Measurements from ENCODE around the gene INTS15.
"Not testable (repeated sequence)": the region's sequence is repeated elsewhere in the genome, so short reads cannot be mapped to it uniquely, and the experiment has no call there.

The INTS15 gene

DNA sequence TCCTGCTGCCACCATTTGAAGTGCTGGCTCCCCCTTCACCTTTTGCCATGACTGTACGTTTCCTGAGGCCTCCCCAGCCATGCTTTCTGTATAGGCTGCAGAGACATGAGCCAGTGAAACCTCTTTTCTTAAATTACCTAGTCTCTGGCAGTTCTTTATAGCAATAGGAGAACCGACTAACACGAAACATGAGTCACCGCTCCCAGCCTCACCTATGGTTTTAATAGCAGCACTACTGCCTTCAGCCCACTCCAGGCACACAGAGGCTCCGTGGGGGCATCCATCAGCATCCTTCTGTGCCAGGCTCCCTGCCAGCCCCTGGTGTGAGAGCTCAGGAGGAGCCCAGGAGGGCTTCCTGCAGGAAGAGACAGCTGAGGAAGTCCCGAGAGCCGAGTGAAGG lies 41.8 kb downstream of the INTS15 start:
- H3K36me3 ChIP-seq (ENCODE audit: control insufficient read depth, insufficient read depth, low read length): no peaks in the 10 kb centered on the region
- DNase-seq (ENCODE audit: extremely low read depth, insufficient read length): no peak
- no peak overlapping the region for H3K4me3 ChIP-seq (replicated peaks; ENCODE audit: low read depth, low read length)
- H3K27me3 ChIP-seq (replicated peaks; ENCODE audit: control insufficient read depth, insufficient read depth, low read length): no peaks in the 10 kb centered on the region
- TF ChIP-seq, protein P1, sequence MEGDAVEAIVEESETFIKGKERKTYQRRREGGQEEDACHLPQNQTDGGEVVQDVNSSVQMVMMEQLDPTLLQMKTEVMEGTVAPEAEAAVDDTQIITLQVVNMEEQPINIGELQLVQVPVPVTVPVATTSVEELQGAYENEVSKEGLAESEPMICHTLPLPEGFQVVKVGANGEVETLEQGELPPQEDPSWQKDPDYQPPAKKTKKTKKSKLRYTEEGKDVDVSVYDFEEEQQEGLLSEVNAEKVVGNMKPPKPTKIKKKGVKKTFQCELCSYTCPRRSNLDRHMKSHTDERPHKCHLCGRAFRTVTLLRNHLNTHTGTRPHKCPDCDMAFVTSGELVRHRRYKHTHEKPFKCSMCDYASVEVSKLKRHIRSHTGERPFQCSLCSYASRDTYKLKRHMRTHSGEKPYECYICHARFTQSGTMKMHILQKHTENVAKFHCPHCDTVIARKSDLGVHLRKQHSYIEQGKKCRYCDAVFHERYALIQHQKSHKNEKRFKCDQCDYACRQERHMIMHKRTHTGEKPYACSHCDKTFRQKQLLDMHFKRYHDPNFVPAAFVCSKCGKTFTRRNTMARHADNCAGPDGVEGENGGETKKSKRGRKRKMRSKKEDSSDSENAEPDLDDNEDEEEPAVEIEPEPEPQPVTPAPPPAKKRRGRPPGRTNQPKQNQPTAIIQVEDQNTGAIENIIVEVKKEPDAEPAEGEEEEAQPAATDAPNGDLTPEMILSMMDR (IDR thresholded peaks at IDR 0.05; ENCODE audit: insufficient read depth, low read length, poor library complexity, severe bottlenecking): no peak

DNA sequence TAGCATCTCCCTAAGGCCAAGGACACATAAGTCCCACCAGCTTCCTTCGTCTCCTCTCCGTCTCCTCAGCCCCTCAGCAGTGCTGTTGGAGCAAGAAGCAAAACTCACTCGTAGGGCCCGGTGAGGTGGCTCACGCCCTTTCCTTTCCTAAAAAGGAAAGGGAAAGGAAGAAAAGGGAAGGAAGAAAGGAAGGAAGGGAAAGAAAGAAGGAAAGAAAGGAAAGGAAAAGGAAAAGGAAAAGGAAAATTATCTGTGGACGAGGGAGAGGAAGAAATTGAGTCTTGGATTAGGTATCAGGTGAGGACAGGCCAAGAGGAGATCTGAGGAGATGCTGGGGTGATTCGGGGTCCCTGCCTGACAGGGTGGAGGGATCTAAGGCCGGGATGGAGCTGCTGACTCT lies 44.2 kb downstream of the INTS15 start:
- Histone ChIP-seq H3K27me3 (replicated peaks; ENCODE audit: control insufficient read depth, insufficient read depth, low read length) (no peaks in the 10 kb centered on the region), H3K36me3 (ENCODE audit: control insufficient read depth, insufficient read depth, low read length) (no peaks in the 10 kb centered on the region; the same call in 1 of the 2 replicates), H3K4me3 (replicated peaks; ENCODE audit: low read depth, low read length) (no peak overlapping the region)
- no peak for DNase-seq (ENCODE audit: extremely low read depth, insufficient read length)
- TF ChIP-seq, protein P1 (IDR thresholded peaks at IDR 0.05; ENCODE audit: insufficient read depth, low read length, poor library complexity, severe bottlenecking): no peak

DNA sequence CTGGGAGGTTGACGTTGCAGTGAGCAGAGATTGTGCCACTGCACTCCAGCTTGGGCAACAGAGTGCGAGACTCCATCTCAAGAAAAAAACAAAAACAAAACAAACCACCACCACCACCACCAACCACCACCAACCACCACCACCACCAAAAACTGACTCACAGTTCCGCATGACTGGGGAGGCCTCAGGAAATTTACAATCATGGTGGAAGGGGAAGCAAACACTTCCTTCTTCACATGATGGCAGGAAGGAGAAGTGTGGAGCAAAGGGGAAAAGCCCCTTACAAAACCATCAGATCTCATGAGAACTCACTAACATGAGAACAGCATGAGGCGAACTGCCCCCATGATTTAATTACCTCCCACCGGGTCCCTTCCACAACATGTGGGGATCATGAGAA lies 45.1 kb downstream of the INTS15 start:
- H3K4me3 ChIP-seq (replicated peaks; ENCODE audit: low read depth, low read length); DNase-seq (ENCODE audit: extremely low read depth, insufficient read length): not testable (repeated sequence)

DNA sequence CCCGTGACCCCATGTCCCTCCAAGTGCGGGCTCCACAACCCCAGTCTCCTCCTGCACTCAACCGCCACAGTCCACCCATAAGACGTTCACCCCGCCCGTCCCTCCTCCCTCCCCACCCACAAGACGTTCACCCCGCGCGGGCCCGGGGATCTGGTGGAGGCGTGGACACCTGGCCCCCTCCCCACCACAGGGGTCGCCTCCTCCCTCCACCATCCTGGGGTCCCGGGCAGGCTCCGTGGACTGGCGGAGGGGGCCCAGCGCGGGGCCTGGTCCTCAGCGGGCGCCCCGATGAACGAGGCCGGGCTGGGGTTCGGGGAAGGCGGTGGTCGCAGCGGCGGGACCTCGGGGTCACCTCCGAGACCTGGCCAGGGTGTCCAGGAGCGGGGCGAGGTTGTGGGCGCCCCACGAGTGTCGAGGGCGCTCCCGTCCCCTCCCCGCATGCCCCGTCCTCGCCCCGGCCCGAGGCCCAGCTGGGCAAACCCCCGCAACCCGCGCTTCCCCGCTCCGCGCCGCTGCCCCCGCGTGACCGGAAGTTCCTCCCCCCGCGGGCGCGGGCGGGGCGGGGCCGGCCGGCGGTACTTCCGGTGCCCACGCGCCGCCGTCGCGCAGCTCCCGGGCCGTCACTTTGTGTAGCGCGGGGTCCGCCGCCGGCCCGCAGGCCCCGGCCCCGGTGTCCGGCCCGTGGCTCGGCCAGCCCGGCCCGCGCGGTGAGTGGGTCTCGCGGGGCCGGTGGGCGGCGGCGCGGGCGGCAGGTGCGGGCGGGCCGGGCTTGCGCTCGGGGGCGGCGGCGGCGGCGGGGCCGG lies 47.1 kb downstream of the INTS15 start, which contains the start of gene ZNF316:
Gene ZNF316, plus strand, starts transcription at position 578 of the 803 bp plus-strand sequence. CDS start 5,092 bp downstream, outside the sequence.
- Histone ChIP-seq H3K27me3 (replicated peaks; ENCODE audit: control insufficient read depth, insufficient read depth, low read length) (no peaks in the 10 kb centered on the region), H3K4me3 (replicated peaks; ENCODE audit: low read depth, low read length) (peak within 1 kb of the TSS; percentile 68), H3K36me3 (ENCODE audit: control insufficient read depth, insufficient read depth, low read length) (peaks cover 6% of the 10 kb centered on the region)
- TF ChIP-seq, protein P1 (IDR thresholded peaks at IDR 0.05; ENCODE audit: insufficient read depth, low read length, poor library complexity, severe bottlenecking): no peak
- DNase-seq (ENCODE audit: extremely low read depth, insufficient read length): peak; percentile 80

More for the DNA sequence above, 45.1 kb downstream of the INTS15 start:
- H3K27me3 ChIP-seq (replicated peaks; ENCODE audit: control insufficient read depth, insufficient read depth, low read length); H3K36me3 ChIP-seq (ENCODE audit: control insufficient read depth, insufficient read depth, low read length): not testable (repeated sequence)

DNA sequence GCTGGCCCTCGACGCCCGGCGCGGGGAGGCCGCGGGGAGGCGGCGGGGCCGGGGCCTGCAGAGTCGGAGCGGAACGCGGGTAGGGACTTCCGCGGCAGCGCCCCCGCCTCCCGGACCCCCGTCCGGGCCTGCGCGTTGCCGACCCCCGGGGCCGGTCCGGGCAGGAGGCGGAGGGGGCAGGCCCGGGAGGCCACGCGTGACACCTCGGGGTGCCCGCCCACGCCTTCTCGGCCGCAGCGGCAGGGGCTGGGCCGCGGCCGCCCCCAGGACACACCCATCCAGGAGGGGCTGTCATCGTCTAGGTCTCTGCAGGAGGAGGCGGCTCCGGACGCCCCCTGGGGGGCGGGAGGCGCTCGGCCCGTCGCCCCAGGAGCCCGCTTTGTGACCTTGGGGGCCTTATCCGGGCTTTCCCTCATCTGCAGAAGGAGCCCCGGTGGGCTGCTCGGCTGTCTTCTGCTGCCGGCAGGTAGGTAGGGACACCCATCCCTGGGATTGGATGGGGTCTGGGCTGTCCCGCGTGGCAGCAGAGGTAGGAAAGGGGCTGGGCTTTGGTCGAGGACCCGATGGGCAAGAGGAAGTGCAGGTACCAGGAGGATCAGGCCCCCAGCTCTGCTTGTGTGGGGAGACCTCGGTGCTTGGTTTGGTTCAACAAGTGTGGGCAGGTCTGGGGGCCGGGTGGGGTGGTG lies 47.9 kb downstream of the INTS15 start:
- H3K36me3 ChIP-seq (ENCODE audit: control insufficient read depth, insufficient read depth, low read length): peaks cover 6% of the 10 kb centered on the region
- no peaks in the 10 kb centered on the region for H3K27me3 ChIP-seq (replicated peaks; ENCODE audit: control insufficient read depth, insufficient read depth, low read length)
- peak; percentile 85 for DNase-seq (ENCODE audit: extremely low read depth, insufficient read length)
- H3K4me3 ChIP-seq (replicated peaks; ENCODE audit: low read depth, low read length): peak overlapping the region; percentile 68
- TF ChIP-seq, protein P1 (IDR thresholded peaks at IDR 0.05; ENCODE audit: insufficient read depth, low read length, poor library complexity, severe bottlenecking): peak; percentile 68

DNA sequence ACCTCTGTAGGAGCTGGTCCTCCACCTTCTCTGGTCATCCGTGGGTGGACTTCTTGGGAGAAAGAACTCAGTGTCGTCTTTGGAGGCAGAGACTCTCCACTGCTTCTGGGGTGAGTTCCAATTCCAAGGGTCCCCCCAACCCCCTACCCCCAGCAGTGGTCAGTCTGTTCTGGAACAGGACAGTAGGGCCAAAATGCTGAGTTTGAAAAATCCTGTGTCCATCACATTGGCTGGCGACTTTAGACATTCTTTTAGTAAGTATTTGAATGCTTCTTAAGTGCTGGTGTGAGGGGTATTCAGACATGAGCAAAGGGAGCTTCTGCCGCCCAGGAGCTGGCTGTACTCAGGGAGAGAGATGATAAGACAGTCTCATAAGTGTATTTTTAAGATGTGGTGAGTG lies 49.2 kb downstream of the INTS15 start:
- H3K4me3 ChIP-seq (replicated peaks; ENCODE audit: low read depth, low read length): no peak overlapping the region

More for the DNA sequence above, 49.2 kb downstream of the INTS15 start:
- no peak for DNase-seq (ENCODE audit: extremely low read depth, insufficient read length)
- TF ChIP-seq, protein P1 (IDR thresholded peaks at IDR 0.05; ENCODE audit: insufficient read depth, low read length, poor library complexity, severe bottlenecking): no peak
- Histone ChIP-seq H3K27me3 (replicated peaks; ENCODE audit: control insufficient read depth, insufficient read depth, low read length) (no peaks in the 10 kb centered on the region), H3K36me3 (ENCODE audit: control insufficient read depth, insufficient read depth, low read length) (peaks cover 19% of the 10 kb centered on the region)
